B cell (primary cell): ENCODE measurements around the gene TSPAN1. TPM values are rescaled to one million over a fixed set of nuclear protein-coding genes. Genes with fewer than 3 reads are reported as not detected.

Source experiments
- ATAC-seq: fragments of 200-7000 bp; cut with Tn5 transposase; one replicate; pipeline ENCODE4 v1.10.0; 2021; ENCODE audit warnings: low read depth, mild to moderate bottlenecking, moderate number of reproducible peaks, moderate library complexity
- CTCF ChIA-PET: fragments of 350-600 bp; sonication (Branson Sonifier 250); formaldehyde crosslinking; loops from one replicate; lab custom pipeline; 2021; ENCODE audit warnings: antibody characterized with exemption, inconsistent platforms; lab: Charles Lee
- POLR2A ChIA-PET: fragments of 350-600 bp; sonication (Branson Sonifier 250); formaldehyde crosslinking; loops from one replicate; lab custom pipeline; 2021; ENCODE audit warnings: antibody characterized with exemption; lab: Charles Lee
- DNase-seq: peaks from one replicate; pipeline ENCODE4 v3.0.0; 2013
- H2AFZ ChIP-seq: 2 replicates; pipeline ENCODE4 v1.6.1; 2012; ENCODE audit warnings: mild to moderate bottlenecking, low read depth, low read length; ENCODE audit not compliant: insufficient read depth, poor library complexity, severe bottlenecking
- H3K27ac ChIP-seq, 2 donors: 1 replicate in 1 of 2; 2 replicates in 1 of 2; pipeline ENCODE4 v1.5.1; 2012 to 2013; ENCODE audit warnings: low read length in 2 of 2, mild to moderate bottlenecking in 2 of 2, moderate library complexity in 1 of 2
- H3K27me3 ChIP-seq, 4 experiments: fragments of 200-600 bp in 1 of 4; sonication (generic) in 1 of 4; replicated peaks in 1 of 4; 1 replicate in 2 of 4; 2 replicates in 2 of 4; pipeline versions ENCODE4 v1.6.1 to v1.7.0; 2013 to 2016; ENCODE audit warnings: low read length in 3 of 4, mild to moderate bottlenecking in 2 of 4, mixed read lengths in 1 of 4, moderate library complexity in 1 of 4; ENCODE audit not compliant: insufficient read depth in 4 of 4, control insufficient read depth in 3 of 4; ENCODE audit errors: control extremely low read depth in 1 of 4
- H3K36me3 ChIP-seq, 2 experiments: replicated peaks in 1 of 2; 1 replicate in 1 of 2; 2 replicates in 1 of 2; pipeline versions ENCODE4 v1.6.1 to v1.7.1; 2013; ENCODE audit warnings: low read length in 1 of 2; ENCODE audit not compliant: insufficient read depth in 2 of 2, control insufficient read depth in 1 of 2; ENCODE audit errors: control extremely low read depth in 1 of 2, extremely low read depth in 1 of 2
- H3K4me1 ChIP-seq, 2 donors: fragments of 200-600 bp in 1 of 2; sonication (generic) in 1 of 2; 1 replicate in 1 of 2; 2 replicates in 1 of 2; pipeline versions ENCODE4 v1.5.1 to v1.6.1; 2013 to 2017; ENCODE audit warnings: low read length in 2 of 2; ENCODE audit not compliant: control insufficient read depth in 2 of 2, insufficient read depth in 2 of 2
- H3K4me2 ChIP-seq: replicated peaks from 2 replicates; pipeline ENCODE3; 2012; ENCODE audit warnings: mild to moderate bottlenecking, low read depth, low read length; ENCODE audit not compliant: poor library complexity, severe bottlenecking
- H3K4me3 ChIP-seq, 5 experiments: fragments of 200-600 bp in 1 of 5; sonication (generic) in 1 of 5; 1 replicate in 3 of 5; 2 replicates in 2 of 5; pipeline versions ENCODE4 v1.5.1 to v1.7.0; 2011 to 2016; ENCODE audit warnings: low read length in 4 of 5, mild to moderate bottlenecking in 4 of 5, low read depth in 2 of 5, control low read depth in 1 of 5, moderate library complexity in 1 of 5; ENCODE audit not compliant: insufficient read depth in 1 of 5; ENCODE audit errors: control extremely low read depth in 1 of 5, extremely low read depth in 1 of 5
- H3K79me2 ChIP-seq: fragments of 200-600 bp; sonication (generic); one replicate; pipeline ENCODE4 v1.6.0; 2016; ENCODE audit warnings: low read length; ENCODE audit not compliant: control insufficient read depth, insufficient read depth
- H3K9ac ChIP-seq: fragments of 200-600 bp; sonication (generic); 2 replicates; pipeline ENCODE4 v1.6.1; 2017; ENCODE audit warnings: mild to moderate bottlenecking, low read length, moderate library complexity
- H3K9me3 ChIP-seq, 3 donors: one replicate each; pipeline versions ENCODE4 v1.6.1 to v1.7.1; 2013; ENCODE audit warnings: low read length in 2 of 3; ENCODE audit not compliant: control insufficient read depth in 2 of 3, insufficient read depth in 1 of 3; ENCODE audit errors: control extremely low read depth in 1 of 3
- H4K20me1 ChIP-seq: 2 replicates; pipeline ENCODE4 v1.6.0; 2012; ENCODE audit warnings: mild to moderate bottlenecking, low read length; ENCODE audit not compliant: insufficient read depth, control insufficient read depth, poor library complexity, severe bottlenecking
- H3K27ac Mint-ChIP-seq: one replicate; pipeline ENCODE4 v1.8.0; 2021; ENCODE audit warnings: mixed read lengths
- H3K27me3 Mint-ChIP-seq: one replicate; pipeline ENCODE4 v1.8.0; 2021; ENCODE audit warnings: mixed read lengths
- H3K4me1 Mint-ChIP-seq: one replicate; pipeline ENCODE4 v1.8.0; 2021; ENCODE audit warnings: mixed read lengths
- H3K4me3 Mint-ChIP-seq: one replicate; pipeline ENCODE4 v1.8.0; 2021; ENCODE audit warnings: mixed read lengths
- H3K9me3 Mint-ChIP-seq: one replicate; pipeline ENCODE4 v1.8.0; 2022; ENCODE audit warnings: mixed read lengths; ENCODE audit not compliant: insufficient read depth
- CTCF ChIP-seq: fragments of 200-600 bp; IDR thresholded peaks from one replicate; pipeline ENCODE4 v1.8.0; 2022; ENCODE audit warnings: antibody characterized with exemption, mild to moderate bottlenecking
- EZH2 ChIP-seq: IDR thresholded peaks from 2 replicates; pipeline ENCODE4 v1.6.1; 2012; ENCODE audit warnings: borderline replicate concordance, low read depth, mild to moderate bottlenecking, moderate library complexity, low read length; ENCODE audit not compliant: insufficient read depth, poor library complexity, severe bottlenecking
- WGBS: methylation state at CpG from one replicate; pipeline ENCODE4 v1.1.5; 2013; ENCODE audit warnings: missing lambda C conversion rate; ENCODE audit not compliant: insufficient coverage; 5-methylcytosine and 5-hydroxymethylcytosine counted together
- intact Hi-C: fragments of 100-400 bp; cut with micrococcal nuclease; formaldehyde crosslinking; loops from one replicate; pipeline ENCODE4 v1.10.0; 2022
- polyA plus RNA-seq: library from polyadenylated mRNA; depleted of rRNA; stranded (reverse); fragments of >200 nt; gene quantifications from 2 replicates; pipeline ENCODE4 v1.2.3, GENCODE V29; 2012
- total RNA-seq, 2 donors: library from RNA; stranded (reverse); fragments of 120-200 nt in 1 of 2; gene quantifications; 1 replicate in 1 of 2; 2 replicates in 1 of 2; pipeline versions ENCODE4 v1.2.3 to v1.2.4, GENCODE V29; 2013 to 2022

The TSPAN1 gene
- total and polyA plus RNA-seq, 2 donors (not counting 1 experiment from before 2014, with no cell fraction given): not detected

GRCh38 chr1:46196609-46197008 is 21.7 kb downstream of the TSPAN1 start:
- H3K9ac ChIP-seq: no peak overlapping the region
- no peaks in the 10 kb centered on the region for H4K20me1 ChIP-seq
- no peaks in the 10 kb centered on the region for H3K9me3 Mint-ChIP-seq
- no peak overlapping the region for H3K4me2 ChIP-seq
- DNase-seq (no peak), ATAC-seq (no peak)
- peaks cover 0 to 32% of the 10 kb centered on the region in 2 experiments for H3K36me3 ChIP-seq
- intact Hi-C loops: loop anchor here (5.0 kb wide), 1 partner anchor 509 kb away; the partner anchor contains the start of genes GPBP1L1 and TMEM69
- peaks cover 9% of the 10 kb centered on the region for H3K79me2 ChIP-seq
- no peaks in the 10 kb centered on the region for H3K9me3 ChIP-seq
- no peak overlapping the region for H3K4me3 ChIP-seq
- CTCF ChIA-PET: interaction anchor here (1.2 kb wide), 1 partner anchor 12 kb away, joined by 3 read pairs; no protein-coding TSS in a partner anchor
- H3K27ac Mint-ChIP-seq: no peak overlapping the region
- H3K27ac ChIP-seq: no peak overlapping the region
- no peaks in the 10 kb centered on the region for H3K27me3 Mint-ChIP-seq
- WGBS: 97% methylated on average over 9 of the region's 9 CpGs
- H3K4me3 Mint-ChIP-seq: peak overlapping the region; percentile 88
- H2AFZ ChIP-seq: no peak overlapping the region
- H3K27me3 ChIP-seq: no peaks in the 10 kb centered on the region
- peaks cover 20% of the 10 kb centered on the region for H3K4me1 Mint-ChIP-seq
- TF ChIP-seq CTCF (no peak), EZH2 (no peak)
- POLR2A ChIA-PET: no interaction called here
- peaks cover 12 to 22% of the 10 kb centered on the region in 2 donors for H3K4me1 ChIP-seq

- Histone ChIP-seq H3K79me2 (peaks cover 9% of the 10 kb centered on the region), H2AFZ (peak overlapping the region; percentile 97), H3K9me3 (no peaks in the 10 kb centered on the region), H3K9ac (peak overlapping the region; percentile 79), H4K20me1 (no peaks in the 10 kb centered on the region), H3K4me2 (peak overlapping the region; percentile 84), H3K36me3 (peaks cover 0 to 26% of the 10 kb centered on the region in 2 experiments), H3K4me1 (peaks cover 13 to 22% of the 10 kb centered on the region in 2 donors), H3K4me3 (peak overlapping the region; percentile 74 to 80 (median 77)), H3K27me3 (peaks cover 0 to 5% (median 2%) of the 10 kb centered on the region in 4 experiments), H3K27ac (peak overlapping the region; percentile 34 to 66)
- ChIA-PET CTCF (no interaction called here), POLR2A (no interaction called here)
- peaks cover 1% of the 10 kb centered on the region for H3K27me3 Mint-ChIP-seq
- H3K9me3 Mint-ChIP-seq: no peaks in the 10 kb centered on the region
- DNase-seq (no peak), ATAC-seq (no peak)
- WGBS: 88% methylated on average over 9 of the region's 9 CpGs
- H3K4me3 Mint-ChIP-seq: peak overlapping the region; percentile 88
- intact Hi-C loops: loop anchor here (5.0 kb wide), 1 partner anchor 510 kb away; the partner anchor contains the start of genes GPBP1L1 and TMEM69
- TF ChIP-seq CTCF (no peak), EZH2 (no peak)
- H3K4me1 Mint-ChIP-seq: peaks cover 21% of the 10 kb centered on the region
- no peak overlapping the region for H3K27ac Mint-ChIP-seq
These were observed 22.7 kb downstream of the TSPAN1 start for GRCh38 chr1:46197560-46197963.
